Pancreas (tissue), 10 donors: ENCODE measurements around the gene MON2. TPM values are rescaled to one million over a fixed set of nuclear protein-coding genes. Genes with fewer than 3 reads are reported as not detected.

Experiments used
- ATAC-seq, 4 donors: fragments of 200-7000 bp; cut with Tn5 transposase; one replicate each; pipeline versions ENCODE4 v1.8.0 to v1.9.1; 2020; ENCODE audit warnings: mild to moderate bottlenecking in 4 of 4, moderate library complexity in 4 of 4
- DNase-seq, 6 donors: peaks; one replicate each; pipeline ENCODE4 v3.0.0-alpha.2; 2020
- FAIRE-seq: peaks from 2 replicates; lab custom pipeline; 2012; peaks lifted over from hg19 to GRCh38; lab: Jason Lieb, UNC
- H3K27ac ChIP-seq, 4 donors: fragments of 200-600 bp; sonication (generic); 1 replicate in 3 of 4; 2 replicates in 1 of 4; pipeline versions ENCODE4 v1.5.0 to v1.8.0; 2020
- H3K27me3 ChIP-seq, 4 donors: fragments of 200-600 bp; one replicate each; pipeline ENCODE4 v1.8.0; 2021
- H3K36me3 ChIP-seq, 3 donors: fragments of 200-600 bp; sonication (generic) in 1 of 3; one replicate each; pipeline versions ENCODE4 v1.5.0 to v1.8.0; 2020 to 2021
- H3K4me1 ChIP-seq, 3 donors: fragments of 200-600 bp; one replicate each; pipeline ENCODE4 v1.8.0; 2021
- H3K4me3 ChIP-seq, 4 donors: fragments of 200-600 bp; sonication (generic) in 2 of 4; one replicate each; pipeline versions ENCODE4 v1.5.0 to v1.8.0; 2020 to 2021
- H3K9me3 ChIP-seq, 4 donors: fragments of 200-600 bp; one replicate each; pipeline ENCODE4 v1.8.0; 2021
- CTCF ChIP-seq, 4 donors: fragments of 200-600 bp; sonication (generic) in 3 of 4; IDR thresholded peaks; one replicate each; pipeline versions ENCODE4 v1.5.0 to v1.8.0; 2021; ENCODE audit warnings: antibody characterized with exemption in 4 of 4
- WGBS, 2 donors: extraction: QIAGEN DNeasy Blood & Tissue Kit; methylation state at CpG; one replicate each; pipeline ENCODE4 v1.1.7; 2013; 5-methylcytosine and 5-hydroxymethylcytosine counted together
- intact Hi-C, 3 donors: fragments of 100-400 bp; cut with DNase I; formaldehyde crosslinking; loops; one replicate each; pipeline versions ENCODE4 v1.11.1 to v1.14.2; 2022
- polyA plus RNA-seq, 2 donors: library from polyadenylated mRNA; stranded (reverse); fragments of 200-250 nt; gene quantifications; one replicate each; pipeline ENCODE4 v1.2.3, GENCODE V29; 2013
- total RNA-seq, 6 donors: library from RNA; stranded (reverse); fragmentation: NEBNext Ultra II Directional in 4 of 6; extraction: Animal tissue kit (Norgen Biotek cat#: 25700) in 4 of 6; gene quantifications; one replicate each; pipeline versions ENCODE4 v1.2.1 to v1.2.4, GENCODE V29; 2021 to 2023
- donor health status: healthy with polysubstance abuse.
- donor health status: DM: no; HTN: no; CAD: no; lungs with moderate emphysema.
- donor health status: DM: no; HTN: no; CAD: no.
- donor health status: control.
- donor health status: control.
- donor health status: Bipolar disorder and iron deficiency.
- donor health status: DM: yes; HTN: yes; CAD: no.
- donor health status: DM: no; HTN: no; CAD: no.
- donor health status: DM: no; HTN: no; CAD: no.
- donor health status: DM: yes; HTN: yes; CAD: no.

The MON2 gene
- total and polyA plus RNA-seq, 8 donors = 14.6 to 46.8 (median 30.7) TPM

- Histone ChIP-seq H3K9me3 (no peaks in the 10 kb centered on the region), H3K4me3 (no peak overlapping the region), H3K27me3 (no peaks in the 10 kb centered on the region), H3K36me3 (peaks cover 0 to 35% (median 11%) of the 10 kb centered on the region in 3 donors), H3K4me1 (no peaks in the 10 kb centered on the region), H3K27ac (no peak overlapping the region)
- no peak for DNase-seq
- 86 to 94% methylated on average over 2 of the region's 2 CpGs for WGBS, 2 donors
- FAIRE-seq = no peak
- no peak for ATAC-seq
- TF ChIP-seq CTCF (IDR thresholded peaks at IDR 0.05) = no peak
- intact Hi-C loops = no loop called here
Observed at GRCh38 chr12:62562846-62563245, 96.2 kb downstream of the MON2 start.

- no peaks in the 10 kb centered on the region for H3K27me3 ChIP-seq
- DNase-seq (no peak), FAIRE-seq (no peak), ATAC-seq (no peak)
- H3K4me3 ChIP-seq = no peak overlapping the region
- no peak overlapping the region for H3K27ac ChIP-seq
- no peak for TF ChIP-seq CTCF (IDR thresholded peaks at IDR 0.05)
- peaks cover 0 to 12% (median 4%) of the 10 kb centered on the region in 3 donors for H3K36me3 ChIP-seq
- no peaks in the 10 kb centered on the region for H3K9me3 ChIP-seq
- H3K4me1 ChIP-seq = no peaks in the 10 kb centered on the region
- intact Hi-C loops = no loop called here
Observed at GRCh38 chr12:62575036-62575435, 108.4 kb downstream of the MON2 start.

- WGBS, 2 donors = 68 to 74% methylated on average over 1 of the region's 1 CpG
- no peak overlapping the region for H3K27ac ChIP-seq
- DNase-seq (no peak), ATAC-seq (no peak), FAIRE-seq (no peak)
- TF ChIP-seq CTCF (IDR thresholded peaks at IDR 0.05) = no peak
- no peak overlapping the region for H3K4me3 ChIP-seq
- H3K9me3 ChIP-seq = no peaks in the 10 kb centered on the region
- H3K36me3 ChIP-seq = peaks cover 0 to 20% (median 0%) of the 10 kb centered on the region in 3 donors
- H3K4me1 ChIP-seq = no peaks in the 10 kb centered on the region
- H3K27me3 ChIP-seq = no peaks in the 10 kb centered on the region
- intact Hi-C loops = no loop called here
Observed at GRCh38 chr12:62576503-62576902, 109.9 kb downstream of the MON2 start.

- Histone ChIP-seq H3K4me1 (no peaks in the 10 kb centered on the region), H3K9me3 (no peaks in the 10 kb centered on the region), H3K27ac (no peak overlapping the region), H3K27me3 (no peaks in the 10 kb centered on the region), H3K4me3 (no peak overlapping the region), H3K36me3 (peaks cover 0 to 12% (median 0%) of the 10 kb centered on the region in 3 donors)
- no peak for FAIRE-seq
- TF ChIP-seq CTCF (IDR thresholded peaks at IDR 0.05) = no peak
- WGBS, 2 donors = 91 to 94% methylated on average over 2 of the region's 2 CpGs
- no peak for ATAC-seq
- no peak for DNase-seq
- intact Hi-C loops = no loop called here
Observed at GRCh38 chr12:62578726-62579125, 112.1 kb downstream of the MON2 start.

GRCh38 chr12:62581288-62582064 lies 114.8 kb downstream of the MON2 start:
- no peaks in the 10 kb centered on the region for H3K4me1 ChIP-seq
- H3K9me3 ChIP-seq = no peaks in the 10 kb centered on the region
- no peak for DNase-seq
- FAIRE-seq = peak; percentile 78
- WGBS, 2 donors = 83 to 86% methylated on average over 12 of the region's 12 CpGs
- H3K27ac ChIP-seq = no peak overlapping the region
- peak; percentile 48 to 92 (median 88) for ATAC-seq
- no peak overlapping the region for H3K4me3 ChIP-seq
- peaks cover 0 to 8% (median 0%) of the 10 kb centered on the region in 3 donors for H3K36me3 ChIP-seq
- no peaks in the 10 kb centered on the region for H3K27me3 ChIP-seq
- intact Hi-C loops = loop anchor here in 2 of 3 donors (10.0 kb wide), 1 partner anchor 213 kb away; no protein-coding TSS in a partner anchor
- peak in 3 of 4 donors; percentile 20 to 53 (median 49) for TF ChIP-seq CTCF (IDR thresholded peaks at IDR 0.05)
